HCT116 (cell line): ENCODE measurements around the gene ACSM3. TPM values are rescaled to one million over a fixed set of nuclear protein-coding genes. Genes with fewer than 3 reads are reported as not detected.

Source experiments
- ATAC-seq: fragments of 200-7000 bp; cut with Tn5 transposase; 2 replicates; pipeline ENCODE4 v1.9.1; 2020; ENCODE audit warnings: mild to moderate bottlenecking, moderate library complexity
- BruUV-seq: library from RNA; stranded (reverse); fragments of 400-500 nt; replicated peaks from 2 replicates; lab custom pipeline; 2021; lab: Mats Ljungman, UMichigan
- CTCF ChIA-PET: fragments of 300-600 bp; sonication (Branson Sonifier 250); formaldehyde crosslinking; loops from one replicate; lab custom pipeline; 2021; ENCODE audit warnings: antibody characterized with exemption; lab: Charles Lee
- POLR2A ChIA-PET: fragments of 300-600, 350-600 bp; sonication (Branson Sonifier 250); formaldehyde crosslinking; loops from one replicate; lab custom pipeline; 2021; ENCODE audit warnings: antibody characterized with exemption; lab: Charles Lee
- RAD21 ChIA-PET, 2 experiments: fragments of 300-600 bp; sonication (Branson Sonifier 250); formaldehyde crosslinking; loops; one replicate each; lab custom pipeline; 2023; ENCODE audit warnings: low total read pairs in 2 of 2; ENCODE audit not compliant: uncharacterized antibody in 2 of 2, unreplicated experiment in 2 of 2, low non-redundant PET in 1 of 2; lab: Charles Lee
- DNase-seq: peaks from one replicate; pipeline ENCODE4 v3.0.0-alpha.2; 2010; ENCODE audit warnings: low read depth, low spot score
- H2AFZ ChIP-seq: fragments of 200-600 bp; shearing (Covaris generic), sonication (generic); 2 replicates; pipeline ENCODE4 v1.6.1; 2017; ENCODE audit warnings: low read depth, mixed run types, mixed read lengths, antibody characterized with exemption, low read length; ENCODE audit not compliant: poor library complexity, severe bottlenecking
- H3K27ac ChIP-seq: 2 replicates; pipeline ENCODE4 v1.5.1; 2012; ENCODE audit warnings: low read depth, low read length
- H3K27me3 ChIP-seq: fragments of 200-600 bp; sonication (generic); 2 replicates; pipeline ENCODE4 v1.6.1; 2016; ENCODE audit warnings: mixed run types, low read length, mixed read lengths; ENCODE audit not compliant: insufficient read depth
- H3K36me3 ChIP-seq, 2 experiments: fragments of 200-500 bp in 1 of 2; fragments of 200-600 bp in 1 of 2; sonication (Bioruptor generic) in 1 of 2; sonication (generic) in 1 of 2; 2 replicates each; pipeline versions ENCODE4 v1.5.1 to v1.6.1; 2014 to 2016; ENCODE audit warnings: low read length in 2 of 2, inconsistent platforms in 1 of 2, mixed read lengths in 1 of 2, mixed run types in 1 of 2; ENCODE audit not compliant: insufficient read depth in 2 of 2, control insufficient read depth in 1 of 2
- H3K4me1 ChIP-seq, 2 experiments: fragments of 200-600 bp in 1 of 2; sonication (generic) in 1 of 2; 2 replicates each; pipeline versions ENCODE4 v1.5.1 to v1.6.1; 2012 to 2017; ENCODE audit warnings: low read length in 2 of 2, inconsistent platforms in 1 of 2, mild to moderate bottlenecking in 1 of 2, mixed read lengths in 1 of 2, mixed run types in 1 of 2, moderate library complexity in 1 of 2; ENCODE audit not compliant: insufficient read depth in 2 of 2, control insufficient read depth in 1 of 2
- H3K4me2 ChIP-seq: fragments of 200-600 bp; sonication (generic); 2 replicates; pipeline ENCODE4 v1.6.1; 2017; ENCODE audit warnings: mixed run types, low read length, mixed read lengths
- H3K4me3 ChIP-seq, 2 experiments: fragments of 200-600 bp in 1 of 2; sonication (generic) in 1 of 2; replicated peaks in 1 of 2; 2 replicates each; pipeline ENCODE4 v1.5.1; 2011 to 2016; ENCODE audit warnings: low read length in 2 of 2, control low read depth in 1 of 2, low read depth in 1 of 2, mild to moderate bottlenecking in 1 of 2, mixed read lengths in 1 of 2, mixed run types in 1 of 2
- H3K79me2 ChIP-seq: fragments of 200-600 bp; sonication (generic); 2 replicates; pipeline ENCODE4 v1.6.1; 2017; ENCODE audit warnings: mild to moderate bottlenecking, mixed run types, low read length, moderate library complexity, mixed read lengths; ENCODE audit not compliant: insufficient read depth
- H3K9ac ChIP-seq: fragments of 200-600 bp; sonication (generic); 2 replicates; pipeline ENCODE4 v1.6.1; 2016; ENCODE audit warnings: low read length, mixed read lengths
- H3K9me2 ChIP-seq: fragments of 200-600 bp; sonication (generic), shearing (Covaris generic); 2 replicates; pipeline ENCODE4 v1.6.1; 2017; ENCODE audit warnings: mixed run types, mild to moderate bottlenecking, moderate library complexity; ENCODE audit not compliant: insufficient read depth
- H3K9me3 ChIP-seq, 2 experiments: fragments of 200-500 bp in 1 of 2; fragments of 200-600 bp in 1 of 2; sonication (Bioruptor generic) in 1 of 2; sonication (generic) in 1 of 2; 2 replicates each; pipeline ENCODE4 v1.6.1; 2014 to 2017; ENCODE audit warnings: low read length in 2 of 2, mixed read lengths in 2 of 2, inconsistent platforms in 1 of 2, low read depth in 1 of 2, mild to moderate bottlenecking in 1 of 2, mixed run types in 1 of 2, moderate library complexity in 1 of 2; ENCODE audit not compliant: control insufficient read depth in 1 of 2, insufficient read depth in 1 of 2
- H4K20me1 ChIP-seq: fragments of 200-600 bp; sonication (generic), shearing (Covaris generic); 2 replicates; pipeline ENCODE4 v1.6.1; 2017; ENCODE audit warnings: mixed run types, mild to moderate bottlenecking, moderate library complexity; ENCODE audit not compliant: insufficient read depth
- ATF3 ChIP-seq: IDR thresholded peaks from 2 replicates; pipeline ENCODE4 v1.6.1; 2012
- CBX3 ChIP-seq: IDR thresholded peaks from 2 replicates; pipeline ENCODE4 v1.6.1; 2012; ENCODE audit warnings: low read depth
- CEBPB ChIP-seq: IDR thresholded peaks from 2 replicates; pipeline ENCODE4 v1.6.1; 2012; ENCODE audit warnings: low read depth
- EGR1 ChIP-seq: IDR thresholded peaks from 2 replicates; pipeline ENCODE4 v1.6.1; 2012; ENCODE audit warnings: low read depth
- ELF1 ChIP-seq: IDR thresholded peaks from 2 replicates; pipeline ENCODE4 v1.6.1; 2012; ENCODE audit warnings: low read depth, borderline replicate concordance
- FOSL1 ChIP-seq: IDR thresholded peaks from 2 replicates; pipeline ENCODE4 v1.6.1; 2012; ENCODE audit warnings: low read depth
- MAX ChIP-seq: IDR thresholded peaks from 2 replicates; pipeline ENCODE4 v1.6.1; 2012
- POLR2A ChIP-seq: IDR thresholded peaks from 2 replicates; pipeline ENCODE4 v1.7.0; 2011; ENCODE audit warnings: borderline replicate concordance; ENCODE audit not compliant: insufficient read depth, insufficient read length; ENCODE audit errors: extremely low read depth
- RAD21 ChIP-seq: IDR thresholded peaks from 2 replicates; pipeline ENCODE4 v1.6.1; 2012; ENCODE audit warnings: low read depth, mild to moderate bottlenecking
- REST ChIP-seq: IDR thresholded peaks from 2 replicates; pipeline ENCODE4 v1.6.1; 2012; ENCODE audit warnings: low read depth
- SIN3A ChIP-seq: IDR thresholded peaks from 2 replicates; pipeline ENCODE4 v1.6.1; 2012; ENCODE audit warnings: low read depth
- SRF ChIP-seq: IDR thresholded peaks from 2 replicates; pipeline ENCODE4 v1.6.1; 2012; ENCODE audit warnings: low read depth
- TCF7L2 ChIP-seq: IDR thresholded peaks from 2 replicates; pipeline ENCODE4 v1.7.0; 2011; ENCODE audit warnings: borderline replicate concordance, inconsistent platforms; ENCODE audit not compliant: insufficient read depth, insufficient read length; ENCODE audit errors: extremely low read depth
- ZBTB33 ChIP-seq: IDR thresholded peaks from 2 replicates; pipeline ENCODE4 v1.6.1; 2011; ENCODE audit warnings: mild to moderate bottlenecking, low read length, moderate library complexity; ENCODE audit not compliant: insufficient replicate concordance; ENCODE audit errors: extremely low read depth
- ZFX ChIP-seq: fragments of 450-650 bp; IDR thresholded peaks from 2 replicates; pipeline ENCODE4 v1.6.1; 2017
- ZNF274 ChIP-seq: fragments of 200-500 bp; sonication (Bioruptor generic); IDR thresholded peaks from 2 replicates; pipeline ENCODE4 v1.6.1; 2014; ENCODE audit warnings: mild to moderate bottlenecking, low read depth, low read length, inconsistent platforms
- intact Hi-C: fragments of 100-400 bp; cut with micrococcal nuclease; formaldehyde crosslinking; loops from 2 replicates; pipeline ENCODE4 v1.10.0; 2022
- total RNA-seq: library from RNA; stranded (reverse); gene quantifications from one replicate; pipeline ENCODE4 v1.2.1, GENCODE V29; 2021; ENCODE audit not compliant: unreplicated experiment

The ACSM3 gene
- total RNA-seq, 1 experiment from 2014 or later = 15.0 TPM

- no peaks in the 10 kb centered on the region for H4K20me1 ChIP-seq
- no peaks in the 10 kb centered on the region for H3K79me2 ChIP-seq
- DNase-seq = no peak
- intact Hi-C loops = no loop called here
- no peak for ATAC-seq
- POLR2A ChIA-PET = no interaction called here
- TF ChIP-seq SRF (no peak), SIN3A (no peak), CBX3 (no peak), ZNF274 (no peak), MAX (no peak), ZBTB33 (no peak), CEBPB (no peak), ELF1 (no peak), ZFX (no peak), RAD21 (no peak), FOSL1 (no peak), EGR1 (no peak), ATF3 (no peak), POLR2A (no peak), TCF7L2 (no peak), REST (no peak)
- TF ChIP-seq, all 23 proteins: peak for 0
- Histone ChIP-seq H3K9me2 (no peaks in the 10 kb centered on the region), H3K27me3 (no peaks in the 10 kb centered on the region), H2AFZ (no peak overlapping the region), H3K4me3 (no peak overlapping the region), H3K27ac (no peak overlapping the region), H3K9ac (no peak overlapping the region), H3K4me2 (no peak overlapping the region), H3K4me1 (no peaks in the 10 kb centered on the region), H3K36me3 (peaks cover 2 to 7% of the 10 kb centered on the region in 2 experiments; a peak in 2 of 4 replicates), H3K9me3 (no peaks in the 10 kb centered on the region)
- BruUV-seq = no TSS peak
- ChIA-PET CTCF (no interaction called here), RAD21 (no interaction called here)
Observed at GRCh38 chr16:20814784-20815183, 51.0 kb downstream of the ACSM3 start.
